ENCODE measurements around the gene SFMBT2.
"Not testable (repeated sequence)": the region's sequence is repeated elsewhere in the genome, so short reads cannot be mapped to it uniquely, and the experiment has no call there.

Gene SFMBT2

DNA sequence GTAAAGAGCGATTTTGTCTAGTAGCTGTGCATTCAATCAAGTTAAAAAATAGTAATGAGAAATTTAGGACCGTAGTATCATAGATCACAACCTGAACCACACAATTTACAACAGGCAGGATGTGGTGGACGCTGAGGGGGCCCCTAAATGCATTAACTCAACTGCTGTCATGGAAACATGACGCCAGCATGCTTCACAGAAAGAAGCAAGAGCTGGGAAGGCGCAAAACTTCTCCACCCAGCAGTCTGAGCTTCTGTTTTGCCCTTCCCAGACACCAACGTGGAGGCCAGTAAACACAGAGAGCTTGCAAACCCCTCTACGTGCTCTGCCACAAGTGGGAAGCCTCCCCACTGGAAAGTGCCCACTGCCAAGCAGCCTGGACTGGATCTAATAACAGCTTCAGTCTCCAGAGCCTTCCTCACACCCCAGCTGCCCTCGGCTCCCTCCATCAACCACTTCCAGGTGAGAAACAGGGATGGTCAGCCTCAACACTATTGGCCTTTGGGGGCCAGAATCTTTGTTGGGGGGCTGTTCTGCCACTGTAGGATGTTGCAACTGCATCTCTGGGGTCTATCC, 151.8 kb downstream of the SFMBT2 start:
- peak; percentile 72 for DNase-seq

DNA sequence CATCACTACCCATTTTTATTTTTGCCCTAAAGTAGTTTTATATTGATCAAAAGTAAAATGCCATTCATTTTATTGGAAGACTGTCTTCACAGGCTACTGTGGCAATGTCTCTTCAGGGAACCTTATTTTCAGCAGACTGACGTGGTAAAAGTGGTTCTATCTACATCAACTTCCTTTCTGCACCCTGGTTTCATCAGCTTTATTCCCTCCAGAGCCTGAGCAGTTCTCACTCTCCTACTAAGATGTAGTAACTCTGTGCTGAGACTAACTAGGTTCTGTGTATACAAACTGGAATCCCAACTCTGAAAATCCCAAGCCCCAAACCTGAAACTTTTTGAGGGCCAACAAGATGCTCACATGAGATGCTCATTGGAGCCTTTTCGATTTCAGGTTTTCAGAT, 155.3 kb downstream of the SFMBT2 start:
- no peak for DNase-seq

DNA sequence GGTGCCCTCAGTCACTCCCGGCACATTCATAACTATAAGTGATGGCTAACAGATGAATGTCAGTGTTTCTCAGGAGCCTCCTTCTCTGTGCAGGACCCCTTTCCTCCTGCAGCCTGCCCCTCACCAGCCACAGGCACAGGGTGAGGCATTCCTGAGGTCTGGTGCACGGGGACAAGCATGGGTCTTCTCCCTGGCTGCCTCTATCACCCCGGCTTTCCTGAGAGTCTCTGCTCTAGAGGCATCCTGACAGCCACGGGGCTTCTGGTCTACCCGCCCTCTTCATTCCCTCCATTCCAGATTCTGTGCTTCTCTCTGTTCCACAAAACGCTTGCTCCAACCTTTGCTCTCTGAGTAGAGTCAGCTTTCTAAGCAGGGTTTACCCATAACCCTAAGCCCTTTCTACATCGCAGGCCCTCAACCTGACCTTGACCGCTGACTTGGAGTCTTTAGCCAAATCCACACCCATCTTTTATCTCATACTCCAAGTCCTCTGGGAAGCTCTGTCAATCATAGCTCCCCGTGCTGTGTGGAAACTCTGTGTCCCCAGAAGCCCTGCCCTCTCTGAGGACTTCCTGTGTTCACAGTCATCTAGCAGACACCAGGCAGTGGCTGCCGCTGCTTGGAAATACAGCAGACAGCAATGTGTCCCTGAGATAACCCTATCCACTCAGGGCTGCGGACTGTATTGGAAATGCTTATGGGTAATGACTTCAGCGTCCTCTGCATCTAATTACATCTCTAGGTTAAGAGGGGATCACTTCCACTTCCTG, 159.0 kb downstream of the SFMBT2 start:
- DNase-seq: no peak

DNA sequence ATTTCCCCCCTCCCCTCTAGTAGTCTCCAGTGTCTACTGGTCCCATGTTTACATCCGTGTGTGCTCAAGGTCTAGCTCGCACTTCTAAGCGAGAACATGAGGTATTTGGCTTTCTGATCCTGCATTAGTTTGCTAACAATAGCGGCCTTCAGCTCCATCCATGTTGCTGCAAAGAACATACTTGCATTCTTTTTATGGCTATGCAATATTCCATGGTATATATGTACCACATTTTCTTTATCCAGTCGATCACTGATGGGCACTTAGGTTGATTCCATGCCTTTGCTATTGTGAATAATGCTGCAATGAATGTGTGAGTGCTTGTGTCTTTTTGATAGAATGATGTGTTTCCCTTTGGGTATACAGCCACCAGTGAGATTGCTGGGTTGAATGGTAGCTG, 160.6 kb downstream of the SFMBT2 start:
- no peak for DNase-seq

DNA sequence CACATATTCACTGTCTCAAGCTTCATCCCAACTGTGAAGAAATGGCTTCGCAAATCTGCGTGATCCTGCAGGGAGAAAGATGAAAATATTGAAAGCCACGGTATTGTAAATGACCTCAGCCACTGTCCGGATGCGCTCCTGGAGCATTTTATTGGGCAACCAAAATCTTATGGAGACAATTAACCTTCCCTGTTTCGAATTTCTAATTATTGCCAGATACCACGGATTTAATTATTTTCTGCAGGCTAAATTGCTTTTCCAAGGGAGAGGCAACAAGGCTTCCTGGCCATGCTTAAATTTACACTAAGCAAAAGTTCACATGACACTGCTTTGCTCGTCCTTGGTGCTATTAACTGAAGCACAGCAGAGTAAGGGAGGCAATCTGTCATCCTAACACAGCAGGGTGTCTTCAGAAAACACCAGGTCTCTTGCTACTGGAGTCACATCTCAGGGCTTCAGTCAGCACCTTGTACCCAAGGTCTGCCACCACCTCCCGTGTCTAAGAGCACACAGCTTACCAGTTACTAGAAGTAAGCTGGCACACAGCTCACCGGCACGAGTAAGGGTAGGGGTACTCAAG, 162.2 kb downstream of the SFMBT2 start:
- DNase-seq: no peak

DNA sequence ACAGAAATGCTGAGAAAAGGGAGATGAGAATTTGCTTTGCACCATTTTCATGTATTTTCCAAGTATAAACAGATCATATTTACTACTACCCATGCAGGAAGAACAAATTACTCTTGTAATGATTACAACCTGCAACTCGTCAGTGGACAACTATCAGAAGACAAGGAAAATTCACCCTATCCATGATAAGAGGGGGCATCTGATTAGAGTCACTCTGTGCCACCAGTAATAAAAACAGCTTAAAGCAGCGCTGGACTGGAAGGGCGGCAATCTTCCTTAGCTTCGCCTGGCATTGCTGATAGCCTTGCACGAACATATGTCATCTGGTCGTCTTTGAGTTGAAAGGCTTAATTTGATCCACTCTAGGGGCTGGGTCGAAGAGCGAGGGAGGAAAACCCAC, 162.7 kb downstream of the SFMBT2 start:
- no peak for DNase-seq

DNA sequence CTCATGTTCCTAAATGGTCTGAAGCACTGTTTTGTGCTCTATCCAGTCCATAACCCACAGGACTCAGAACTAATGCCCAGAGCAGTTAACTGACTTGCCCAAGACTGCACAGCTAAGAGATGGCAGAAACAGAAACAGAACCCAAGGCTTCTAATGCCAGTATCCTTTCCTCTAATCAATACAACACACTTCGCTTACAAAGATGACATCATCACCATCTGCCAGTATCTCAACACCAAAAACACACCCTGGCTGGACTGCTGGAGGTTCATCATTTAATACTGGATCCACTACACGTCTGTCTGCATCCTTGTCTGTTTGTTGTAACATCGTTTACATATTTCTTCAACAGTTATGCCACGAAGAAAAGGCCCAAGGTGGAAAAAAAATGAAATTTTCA, 165.3 kb downstream of the SFMBT2 start:
- DNase-seq: no peak

DNA sequence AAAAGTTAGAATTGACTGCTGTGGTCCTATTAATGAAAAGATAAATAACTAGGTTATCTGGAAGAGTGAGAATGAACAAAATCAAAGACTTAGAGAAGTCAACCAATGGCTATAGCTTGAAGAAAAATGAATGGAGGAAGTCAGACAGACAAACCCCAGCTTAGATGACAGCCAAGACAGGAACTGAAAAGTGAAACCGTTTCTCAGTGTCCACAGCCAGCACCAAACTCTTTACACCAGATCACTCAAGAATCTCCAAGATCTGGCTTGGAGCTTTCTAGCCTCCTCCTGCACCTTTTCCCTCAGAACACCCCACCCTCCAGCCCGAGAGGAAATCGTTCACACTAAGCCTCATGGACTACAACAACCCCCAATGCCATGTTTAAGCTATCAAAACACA, 167.0 kb downstream of the SFMBT2 start:
- DNase-seq: no peak

DNA sequence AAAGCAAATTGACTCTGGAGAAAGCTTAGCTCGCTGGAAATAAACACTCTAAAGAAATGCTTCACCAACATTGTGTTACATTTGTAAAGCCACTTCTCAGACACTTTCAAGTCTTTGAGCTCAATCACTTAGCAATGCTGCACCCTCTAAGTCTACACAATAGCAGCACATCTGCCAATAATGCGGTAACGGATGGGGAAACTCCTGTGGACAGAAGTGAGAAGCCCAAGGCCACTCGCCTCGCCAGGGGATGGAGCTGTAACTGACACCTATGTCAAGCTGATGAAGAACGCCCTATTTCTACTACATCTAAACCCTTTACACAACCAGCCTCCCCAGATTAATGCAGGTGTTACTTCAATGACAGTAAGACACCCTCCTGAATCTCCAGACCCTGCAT, 167.7 kb downstream of the SFMBT2 start:
- DNase-seq: no peak

DNA sequence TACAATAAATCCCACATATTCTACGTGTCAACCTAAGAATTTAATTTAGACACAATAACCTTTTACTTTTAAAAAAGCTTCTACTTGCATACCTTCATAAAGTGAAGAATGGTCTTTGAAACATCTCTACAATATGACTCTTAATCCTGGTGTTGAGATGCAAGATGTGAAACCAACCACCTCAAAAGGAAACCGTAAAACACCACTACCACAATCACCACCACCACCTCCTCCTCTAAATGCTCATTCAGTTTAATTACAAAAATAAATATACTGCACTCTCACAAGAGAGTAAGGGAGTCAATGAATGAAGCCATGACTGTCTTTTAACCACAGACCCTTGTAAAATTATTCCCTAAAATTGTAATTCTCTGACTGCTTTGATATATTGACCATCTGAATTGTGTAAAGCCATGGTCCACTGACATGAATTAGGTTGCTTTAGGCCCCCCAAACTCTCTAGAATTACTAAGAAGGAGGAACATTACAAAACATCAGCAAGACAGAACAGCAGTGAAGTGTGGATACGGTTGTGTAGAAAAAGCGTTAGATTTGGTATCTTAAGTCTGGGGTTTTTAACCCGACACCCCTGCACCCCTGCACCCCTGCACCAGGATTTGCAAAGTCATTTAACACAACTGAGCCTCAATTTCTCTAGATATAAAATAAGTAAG, 171.4 kb downstream of the SFMBT2 start:
- no peak for DNase-seq

DNA sequence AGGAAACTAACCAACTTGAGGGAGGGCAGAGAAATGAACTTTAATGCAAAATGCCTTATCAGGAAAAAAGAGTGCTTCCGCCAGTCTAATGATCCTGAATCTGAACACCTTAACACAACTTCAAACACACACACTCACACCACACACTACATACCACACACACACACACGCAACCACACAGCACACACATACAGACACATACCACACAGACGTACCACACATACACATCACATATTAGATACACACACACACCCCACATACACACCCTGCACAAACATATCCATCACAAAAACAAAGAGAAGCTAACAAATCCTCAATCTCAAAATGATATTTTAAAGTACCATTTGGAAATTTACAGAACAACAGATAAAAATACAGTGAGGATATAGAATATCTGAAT, 175.5 kb downstream of the SFMBT2 start:
- no peak for DNase-seq

DNA sequence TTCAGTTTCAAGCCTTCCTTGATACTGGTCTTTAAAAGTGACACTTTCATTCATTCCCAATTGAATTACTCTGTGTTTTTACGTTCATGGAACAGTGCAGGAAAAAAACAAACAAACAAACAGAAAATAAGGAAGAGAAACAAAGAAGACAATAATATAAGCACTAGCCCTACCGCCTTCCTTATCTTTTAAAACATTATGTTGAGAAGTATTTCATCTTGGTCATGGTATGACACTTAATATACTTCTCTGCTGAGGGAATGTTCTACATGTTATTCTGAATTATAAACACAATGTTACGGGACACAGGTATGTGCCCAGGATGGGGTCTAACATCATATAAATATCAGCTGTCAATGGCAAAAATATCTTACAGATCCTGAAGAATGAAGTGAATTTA, 176.7 kb downstream of the SFMBT2 start:
- DNase-seq: no peak

DNA sequence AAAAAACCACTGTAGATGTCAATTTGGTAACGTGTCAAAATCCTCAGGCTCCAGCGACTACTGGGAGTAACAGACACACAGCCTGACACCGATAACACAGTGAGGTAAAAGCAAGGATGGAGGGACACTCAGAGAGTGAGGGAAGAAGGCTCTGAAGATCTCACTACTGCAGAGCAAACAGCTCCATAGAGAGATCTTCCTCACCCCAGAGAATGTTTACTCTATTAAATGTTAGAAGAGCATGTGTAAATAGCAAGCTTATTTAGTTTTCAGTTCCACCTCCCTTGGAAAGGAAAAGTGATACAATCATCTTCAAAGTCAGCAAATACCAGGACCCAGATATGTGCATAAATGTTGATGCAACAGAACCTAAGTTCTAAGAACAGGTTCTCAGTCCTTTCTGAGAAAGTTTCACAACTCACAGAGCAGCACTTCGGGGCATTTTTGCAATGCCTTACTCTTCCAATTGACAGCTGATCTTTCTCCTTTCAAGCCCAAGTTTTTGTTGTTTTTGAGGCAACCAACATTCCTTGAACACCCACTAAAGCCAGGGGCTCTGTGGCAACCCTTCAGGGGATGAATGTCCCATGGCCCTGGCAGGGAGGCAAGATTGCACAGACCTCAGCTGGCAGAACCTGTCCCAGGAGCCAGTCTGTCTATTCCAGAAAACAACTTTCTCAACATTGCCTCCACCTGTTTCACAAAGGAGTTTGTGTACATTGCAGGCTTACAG, 177.4 kb downstream of the SFMBT2 start:
- no peak for DNase-seq

DNA sequence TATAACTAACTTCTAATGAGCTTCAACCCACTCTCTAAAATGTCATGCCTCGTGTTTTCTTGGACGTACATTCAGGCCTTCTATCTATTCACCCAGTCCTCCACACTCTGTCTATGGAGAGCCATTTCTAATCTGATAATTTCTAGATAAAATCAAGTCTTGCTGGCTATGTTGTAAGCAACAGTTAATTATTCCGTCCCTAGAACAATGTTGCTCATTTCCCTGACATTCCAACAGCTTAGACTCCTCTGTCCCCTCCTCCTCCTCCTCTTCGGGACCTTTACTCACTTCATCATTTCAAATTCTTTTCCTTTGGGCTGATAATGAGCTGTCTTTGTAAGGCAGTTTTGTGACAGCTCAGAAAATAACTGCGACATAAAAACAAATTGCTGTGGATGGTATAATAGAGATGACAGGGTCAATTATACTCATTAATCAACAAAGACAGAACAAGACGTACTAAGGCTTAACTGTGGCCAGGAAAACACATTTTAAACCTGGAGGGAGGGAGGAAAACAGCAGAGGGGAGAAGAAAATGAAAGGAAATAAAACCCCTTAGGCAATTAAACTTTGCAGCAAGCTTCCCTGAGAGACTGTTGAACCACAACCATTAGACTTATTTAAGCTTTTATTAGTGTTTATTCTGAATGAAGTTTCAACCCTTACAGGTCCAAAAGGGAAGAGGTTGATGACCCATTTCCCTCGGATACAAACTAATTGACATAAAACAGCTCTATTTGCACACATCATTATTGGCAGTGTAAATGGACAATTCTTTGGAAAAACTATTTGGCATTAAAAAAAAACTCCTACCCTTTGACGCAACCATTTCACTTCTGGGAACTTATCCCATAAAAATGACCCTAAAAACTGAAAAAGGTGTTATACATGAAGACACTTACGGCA, 179.1 kb downstream of the SFMBT2 start:
- DNase-seq: no peak

DNA sequence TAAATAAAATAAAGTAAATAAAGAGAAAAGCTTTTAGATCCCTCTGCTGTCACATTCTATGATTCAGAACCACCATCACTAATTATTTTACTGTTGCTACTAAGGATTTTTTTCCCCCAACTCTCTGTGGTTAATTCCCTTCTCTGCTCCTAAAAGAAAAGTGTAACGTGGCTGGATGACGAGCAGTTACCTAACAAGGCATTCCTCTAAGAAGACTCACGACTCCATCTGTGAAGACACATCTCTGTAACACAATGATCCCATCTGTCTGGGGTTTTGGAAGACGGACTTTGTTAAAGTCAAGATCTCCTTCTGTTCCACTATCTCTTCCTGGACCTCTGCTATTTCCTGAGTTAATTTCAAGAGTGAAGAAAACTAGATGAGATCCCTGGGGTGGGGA, 179.9 kb downstream of the SFMBT2 start:
- no peak for DNase-seq

DNA sequence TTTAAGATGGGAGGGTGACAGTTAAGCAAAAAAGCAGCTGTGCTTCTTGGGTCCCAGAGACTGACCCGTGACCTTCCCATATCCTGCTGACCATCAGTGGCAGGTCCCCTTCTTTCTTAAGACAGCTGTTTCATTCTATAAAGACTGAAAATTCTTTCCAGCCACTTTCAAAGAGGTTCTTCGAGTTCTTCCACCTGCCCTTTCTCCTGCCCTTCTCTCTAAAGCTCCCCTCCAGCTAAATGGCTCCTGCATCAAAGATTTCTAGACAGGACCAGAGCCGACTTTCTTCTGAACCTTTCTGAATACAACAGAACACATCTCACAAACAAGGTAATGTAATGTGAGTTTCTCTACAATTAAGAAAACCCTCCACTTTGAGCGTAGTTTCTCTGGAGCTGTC, 180.8 kb downstream of the SFMBT2 start:
- DNase-seq: no peak

DNA sequence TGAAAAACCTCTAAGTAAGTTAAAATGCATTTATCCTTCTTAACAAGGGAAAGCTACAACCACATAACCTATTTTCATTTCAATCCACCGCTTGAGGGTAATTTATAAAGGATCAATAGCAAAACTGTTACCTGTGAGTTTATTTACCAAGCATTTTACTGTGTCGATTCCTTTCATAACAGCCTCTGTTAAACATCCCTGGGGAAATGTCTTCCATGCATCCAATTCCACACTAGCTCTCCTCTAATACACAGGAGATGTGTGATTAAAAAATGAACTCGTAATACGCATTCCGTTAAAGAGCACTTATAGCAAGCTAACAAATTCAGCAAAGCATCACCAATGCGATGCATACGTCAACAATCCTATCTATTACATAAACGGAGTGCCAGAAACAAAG, 185.7 kb downstream of the SFMBT2 start:
- DNase-seq: no peak

DNA sequence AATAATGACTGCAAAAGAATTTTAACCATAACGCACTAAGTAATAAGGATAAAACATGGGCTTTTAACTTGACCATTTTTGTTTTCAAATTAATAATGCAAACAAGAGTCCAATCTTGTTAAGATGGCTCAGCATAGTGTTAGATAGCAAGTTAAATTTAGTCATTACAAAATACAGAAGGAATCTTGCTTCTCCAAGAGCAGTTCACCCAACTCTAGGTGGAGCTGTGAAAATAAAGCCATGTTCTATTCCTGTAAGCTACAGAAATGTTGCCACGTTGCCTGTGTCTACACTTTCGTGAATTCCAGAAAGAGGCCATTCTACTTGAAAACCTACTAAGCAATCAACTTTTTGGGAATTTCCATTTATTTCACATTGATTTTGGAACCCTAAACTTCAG, 191.9 kb downstream of the SFMBT2 start:
- DNase-seq: no peak

DNA sequence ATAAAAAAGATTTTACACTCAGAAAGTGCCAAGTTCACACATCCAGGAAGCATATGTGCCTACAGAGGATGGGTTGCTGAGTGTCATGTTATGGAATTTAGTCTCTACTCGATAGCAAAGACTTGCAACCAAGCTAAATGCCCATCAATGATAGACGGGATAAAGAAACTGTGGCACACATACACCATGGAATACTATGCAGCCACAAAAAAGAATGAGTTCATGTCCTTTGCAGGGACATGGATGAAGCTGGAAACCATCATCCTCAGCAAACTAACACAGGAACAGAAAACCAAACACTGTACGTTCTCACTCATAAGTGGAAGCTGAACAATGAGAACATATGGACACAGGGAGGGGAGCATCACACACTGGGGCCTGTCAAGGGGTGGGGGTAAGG, 198.1 kb downstream of the SFMBT2 start:
- not testable (repeated sequence) for DNase-seq

DNA sequence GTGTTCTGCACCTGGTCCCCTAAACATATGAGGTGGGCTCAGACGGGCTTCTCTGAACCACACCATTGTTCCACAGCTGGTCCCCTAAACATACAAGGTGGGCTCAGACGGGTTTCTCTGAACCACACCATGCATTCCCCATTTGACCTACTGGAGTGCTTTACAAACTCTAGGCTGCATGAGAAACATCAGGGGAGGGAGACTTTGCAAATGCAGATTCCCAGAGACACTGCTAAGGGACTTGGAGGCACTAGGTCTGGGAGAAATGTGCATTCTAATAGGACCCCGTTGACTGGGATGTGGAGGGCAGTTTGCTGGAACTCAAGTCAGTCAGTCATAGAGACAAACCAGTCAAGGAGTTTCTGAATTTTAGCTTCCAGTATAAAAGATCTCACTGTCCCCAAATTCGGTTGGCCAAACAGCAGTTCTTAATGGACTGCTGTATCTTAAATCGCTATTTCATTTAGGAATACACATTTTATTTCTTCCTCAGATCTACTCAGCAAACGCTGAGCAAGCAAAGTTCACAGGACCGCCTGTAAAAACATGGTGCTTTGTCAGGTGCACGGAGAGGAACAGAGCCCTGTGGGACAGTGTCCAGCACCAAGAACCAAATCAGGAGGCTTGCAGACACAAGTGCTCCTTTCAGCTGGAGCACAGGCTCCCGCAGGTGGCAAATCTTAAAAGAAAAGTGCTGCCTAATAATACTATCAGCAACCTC, 198.8 kb downstream of the SFMBT2 start:
- DNase-seq: no peak

DNA sequence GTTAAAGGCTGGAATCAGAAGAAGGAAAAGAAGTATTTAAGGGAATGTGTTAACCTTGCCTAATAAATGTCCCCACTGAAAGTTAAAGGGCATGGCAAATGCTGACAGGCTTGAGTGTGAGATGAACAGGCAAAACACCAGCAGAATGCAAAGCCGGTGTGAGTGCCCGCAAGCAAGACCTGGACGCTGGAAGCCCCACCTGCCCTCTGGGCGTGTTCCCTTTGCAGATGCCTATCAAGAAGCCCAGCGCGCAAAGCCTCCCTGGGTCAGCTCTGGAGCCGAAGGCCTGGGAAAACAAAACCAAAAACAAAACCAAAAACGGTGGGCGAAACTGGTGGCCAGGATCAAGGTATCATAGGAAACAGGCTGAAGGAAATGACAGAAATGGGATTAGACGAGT, 200.3 kb downstream of the SFMBT2 start:
- DNase-seq: no peak

DNA sequence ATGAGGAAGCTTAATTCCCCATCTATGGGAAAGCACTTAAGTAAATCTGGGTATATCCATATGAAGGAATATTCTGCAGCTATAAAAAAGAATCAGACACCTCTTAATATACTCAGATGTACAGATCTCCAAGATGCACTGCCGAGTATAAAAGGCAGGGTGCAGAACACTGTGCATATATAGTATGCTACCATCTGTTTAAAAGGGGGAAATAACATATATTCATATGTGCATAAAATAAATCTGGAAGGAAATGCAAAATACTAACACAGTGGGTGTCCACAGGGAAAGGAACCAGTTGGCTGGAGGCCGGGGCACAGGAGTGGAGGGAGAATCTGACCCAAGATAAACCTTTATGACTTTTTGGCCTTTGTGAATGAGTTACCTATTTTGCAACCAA, 201.4 kb downstream of the SFMBT2 start:
- no peak for DNase-seq
